Endothelial cell of umbilical vein (primary cell): ENCODE results near the gene B3GALNT1. TPM values are rescaled to one million over a fixed set of nuclear protein-coding genes. Genes with fewer than 3 reads are reported as not detected.

Source experiments
- BruUV-seq: library from RNA; stranded (reverse); fragments of 400-500 nt; replicated peaks from 2 replicates; lab custom pipeline; 2021; lab: Mats Ljungman, UMichigan
- CTCF ChIA-PET: fragments of 300-600, 350-600 bp; sonication (Branson Sonifier 250); formaldehyde crosslinking; loops from one replicate; lab custom pipeline; 2021; ENCODE audit warnings: antibody characterized with exemption, inconsistent platforms; lab: Charles Lee
- POLR2A ChIA-PET: fragments of 300-600, 350-600 bp; sonication (Branson Sonifier 250); formaldehyde crosslinking; loops from one replicate; lab custom pipeline; 2021; ENCODE audit warnings: antibody characterized with exemption, inconsistent platforms; lab: Charles Lee
- DNase-seq: peaks from one replicate; pipeline ENCODE4 v3.0.0-alpha.2; 2011; ENCODE audit warnings: low read depth, low spot score
- FAIRE-seq: peaks from 2 replicates; lab custom pipeline; 2011; peaks lifted over from hg19 to GRCh38; lab: Jason Lieb, UNC
- H2AFZ ChIP-seq: 2 replicates; pipeline ENCODE4 v1.6.0; 2012; ENCODE audit warnings: low read depth, low read length, control low read depth, inconsistent platforms
- H3K27ac ChIP-seq: 2 replicates; pipeline ENCODE4 v1.5.1; 2011; ENCODE audit warnings: low read depth, mild to moderate bottlenecking, control low read depth, low read length, moderate library complexity; ENCODE audit not compliant: insufficient read depth
- H3K27me3 ChIP-seq, 2 experiments: 2 replicates each; pipeline versions ENCODE4 v1.6.0 to v1.6.1; 2011; ENCODE audit warnings: low read length in 2 of 2, mixed read lengths in 1 of 2; ENCODE audit not compliant: control insufficient read depth in 2 of 2, insufficient read depth in 2 of 2
- H3K36me3 ChIP-seq, 2 experiments: 2 replicates in 1 of 2; 3 replicates in 1 of 2; pipeline ENCODE4 v1.5.1; 2011; ENCODE audit warnings: low read length in 2 of 2, mild to moderate bottlenecking in 1 of 2, moderate library complexity in 1 of 2; ENCODE audit not compliant: control insufficient read depth in 2 of 2, insufficient read depth in 2 of 2; ENCODE audit errors: extremely low read depth in 1 of 2
- H3K4me1 ChIP-seq: 3 replicates; pipeline ENCODE4 v1.5.1; 2011; ENCODE audit warnings: mild to moderate bottlenecking, low read length; ENCODE audit not compliant: control insufficient read depth, insufficient read depth; ENCODE audit errors: extremely low read depth
- H3K4me2 ChIP-seq: 2 replicates; pipeline ENCODE4 v1.6.1; 2011; ENCODE audit warnings: low read length, control low read depth, mixed read lengths; ENCODE audit not compliant: insufficient read depth
- H3K4me3 ChIP-seq, 3 experiments: fragments of 200-600 bp in 1 of 3; sonication (generic), shearing (Covaris generic) in 1 of 3; replicated peaks in 1 of 3; 2 replicates each; pipeline ENCODE4 v1.5.1; 2011 to 2016; ENCODE audit warnings: control low read depth in 3 of 3, low read length in 3 of 3, mild to moderate bottlenecking in 2 of 3, inconsistent platforms in 1 of 3, low read depth in 1 of 3, moderate library complexity in 1 of 3; ENCODE audit not compliant: insufficient read depth in 1 of 3
- H3K79me2 ChIP-seq: 2 replicates; pipeline ENCODE4 v1.6.0; 2012; ENCODE audit warnings: low read length, inconsistent platforms; ENCODE audit not compliant: control insufficient read depth, insufficient read depth
- H3K9ac ChIP-seq: replicated peaks from 2 replicates; pipeline ENCODE3; 2011; ENCODE audit warnings: low read length, control low read depth; ENCODE audit not compliant: insufficient read depth; ENCODE audit errors: extremely low read depth
- H3K9me1 ChIP-seq: replicated peaks from 3 replicates; pipeline ENCODE4 v1.6.0; 2011; ENCODE audit warnings: mild to moderate bottlenecking, low read length; ENCODE audit not compliant: control insufficient read depth, insufficient read depth; ENCODE audit errors: extremely low read depth
- H3K9me3 ChIP-seq: replicated peaks from 2 replicates; pipeline ENCODE4 v1.5.1; 2012; ENCODE audit warnings: low read length, inconsistent platforms; ENCODE audit not compliant: control insufficient read depth, insufficient read depth
- H4K20me1 ChIP-seq: replicated peaks from 2 replicates; pipeline ENCODE3; 2011; ENCODE audit warnings: mild to moderate bottlenecking, low read length; ENCODE audit not compliant: control insufficient read depth, insufficient read depth; ENCODE audit errors: extremely low read depth
- EZH2 ChIP-seq: IDR thresholded peaks from 2 replicates; pipeline ENCODE4 v1.6.1; 2012; ENCODE audit warnings: borderline replicate concordance, low read depth, mild to moderate bottlenecking, moderate library complexity, low read length, inconsistent platforms; ENCODE audit not compliant: severe bottlenecking
- FOS ChIP-seq: IDR thresholded peaks from 2 replicates; pipeline ENCODE4 v1.6.1; 2011; ENCODE audit warnings: mild to moderate bottlenecking, low read length, moderate library complexity, borderline replicate concordance; ENCODE audit not compliant: insufficient read depth
- GATA2 ChIP-seq: IDR thresholded peaks from 2 replicates; pipeline ENCODE4 v1.7.0; 2011; ENCODE audit warnings: low read depth, mild to moderate bottlenecking, moderate library complexity, mixed read lengths, low read length; ENCODE audit not compliant: insufficient read length, insufficient read depth
- JUN ChIP-seq: IDR thresholded peaks from 2 replicates; pipeline ENCODE4 v1.6.1; 2011; ENCODE audit warnings: borderline replicate concordance, low read depth; ENCODE audit not compliant: insufficient read length, insufficient read depth
- MYC ChIP-seq: IDR thresholded peaks from one replicate; pipeline ENCODE4 v1.6.1; 2011; ENCODE audit warnings: mild to moderate bottlenecking, low read depth, low read length
- POLR2A ChIP-seq: IDR thresholded peaks from 2 replicates; pipeline ENCODE4 v1.6.1; 2012; ENCODE audit warnings: low read depth, mild to moderate bottlenecking, control low read depth, low read length
- POLR2AphosphoS5 ChIP-seq: IDR thresholded peaks from 2 replicates; pipeline ENCODE4 v1.6.1; 2012; ENCODE audit warnings: low read depth, mild to moderate bottlenecking, control low read depth, low read length, moderate library complexity; ENCODE audit not compliant: insufficient read depth
- dilution Hi-C: fragments of 300-500 bp; cut with MboI; formaldehyde crosslinking; loops from one replicate; pipeline ENCODE4 v1.15.0; 2019; ENCODE audit warnings: low sequenced_read_pairs; ENCODE audit not compliant: extremely low pct_ligation_motif_present
- intact Hi-C: fragments of 100-400 bp; cut with micrococcal nuclease; formaldehyde crosslinking; loops from one replicate; pipeline ENCODE4 v1.10.0; 2022
- polyA plus RNA-seq, 4 experiments: library from polyadenylated mRNA; depleted of rRNA in 3 of 4; stranded (reverse) in 3 of 4; unstranded in 1 of 4; fragments of >200 nt; gene quantifications; 2 replicates each; pipeline versions ENCODE4 v1.2.1 to v1.2.3, GENCODE V29; 2011 to 2012; ENCODE audit warnings: missing spikeins in 1 of 4
- total RNA-seq: library from RNA; stranded (reverse); gene quantifications from 2 replicates; pipeline ENCODE4 v1.2.3, GENCODE V29; 2021
- TF ChIP-seq, protein P1 (sequence below): IDR thresholded peaks from 2 replicates; pipeline ENCODE4 v1.6.1; 2011; ENCODE audit not compliant: insufficient read depth, insufficient read length
- TF ChIP-seq, protein P2 (sequence below), 2 donors: IDR thresholded peaks; 1 replicate in 1 of 2; 2 replicates in 1 of 2; pipeline ENCODE4 v1.5.1; 2011; ENCODE audit warnings: low read length in 2 of 2, mild to moderate bottlenecking in 2 of 2, moderate library complexity in 2 of 2, control low read depth in 1 of 2, inconsistent platforms in 1 of 2, low read depth in 1 of 2; ENCODE audit not compliant: insufficient read depth in 1 of 2; ENCODE audit errors: extremely low read depth in 1 of 2

B3GALNT1 gene
- total and polyA plus RNA-seq, 2 donors (not counting 3 experiments of a cell fraction or from before 2014, with no cell fraction given), result 19.4 to 29.4 TPM

DNA sequence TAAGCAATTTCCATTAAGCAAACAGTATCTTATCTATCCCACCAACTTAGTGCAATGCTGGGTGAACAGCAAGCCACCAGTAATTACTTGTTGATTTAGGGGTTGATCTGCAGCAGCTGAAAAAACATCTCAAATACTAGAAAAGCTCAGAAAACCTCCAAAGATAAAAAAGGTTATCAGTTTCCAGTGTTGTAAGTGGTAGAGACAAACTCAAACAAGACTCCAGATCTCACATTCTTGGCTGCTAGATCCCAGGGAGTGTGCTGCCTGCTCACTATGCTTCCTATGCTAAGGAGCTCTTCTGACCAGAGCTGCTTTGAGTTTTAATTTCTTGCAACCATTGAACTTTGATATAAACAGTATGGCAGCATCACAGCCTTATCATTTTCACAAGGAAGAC lies 11.3 kb downstream of the B3GALNT1 start:
- H3K9ac ChIP-seq, result no peak overlapping the region
- ChIA-PET POLR2A (no interaction called here), CTCF (interaction anchor here (0.6 to 1.1 kb wide), 4 partner anchors 34 to 181 kb away, joined by 3 read pairs; no protein-coding TSS in a partner anchor)
- H2AFZ ChIP-seq, result no peak overlapping the region
- FAIRE-seq (no peak), DNase-seq (peak; percentile 63)
- no peak overlapping the region for H3K27ac ChIP-seq
- H3K4me1 ChIP-seq, result no peaks in the 10 kb centered on the region
- no peaks in the 10 kb centered on the region for H3K9me3 ChIP-seq
- no TSS peak for BruUV-seq
- peaks cover 0 to 3% of the 10 kb centered on the region in 2 experiments for H3K36me3 ChIP-seq
- no peaks in the 10 kb centered on the region for H3K79me2 ChIP-seq
- H4K20me1 ChIP-seq, result no peaks in the 10 kb centered on the region
- no peaks in the 10 kb centered on the region for H3K27me3 ChIP-seq
- intact Hi-C loops, result no loop called here
- no peak overlapping the region for H3K4me3 ChIP-seq
- no peaks in the 10 kb centered on the region for H3K9me1 ChIP-seq
- TF ChIP-seq POLR2AphosphoS5 (no peak), EZH2 (no peak), JUN (no peak), POLR2A (no peak), MYC (no peak), FOS (no peak), GATA2 (no peak)
- TF ChIP-seq, protein P1, sequence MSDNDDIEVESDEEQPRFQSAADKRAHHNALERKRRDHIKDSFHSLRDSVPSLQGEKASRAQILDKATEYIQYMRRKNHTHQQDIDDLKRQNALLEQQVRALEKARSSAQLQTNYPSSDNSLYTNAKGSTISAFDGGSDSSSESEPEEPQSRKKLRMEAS, result no peak
- TF ChIP-seq, protein P2, sequence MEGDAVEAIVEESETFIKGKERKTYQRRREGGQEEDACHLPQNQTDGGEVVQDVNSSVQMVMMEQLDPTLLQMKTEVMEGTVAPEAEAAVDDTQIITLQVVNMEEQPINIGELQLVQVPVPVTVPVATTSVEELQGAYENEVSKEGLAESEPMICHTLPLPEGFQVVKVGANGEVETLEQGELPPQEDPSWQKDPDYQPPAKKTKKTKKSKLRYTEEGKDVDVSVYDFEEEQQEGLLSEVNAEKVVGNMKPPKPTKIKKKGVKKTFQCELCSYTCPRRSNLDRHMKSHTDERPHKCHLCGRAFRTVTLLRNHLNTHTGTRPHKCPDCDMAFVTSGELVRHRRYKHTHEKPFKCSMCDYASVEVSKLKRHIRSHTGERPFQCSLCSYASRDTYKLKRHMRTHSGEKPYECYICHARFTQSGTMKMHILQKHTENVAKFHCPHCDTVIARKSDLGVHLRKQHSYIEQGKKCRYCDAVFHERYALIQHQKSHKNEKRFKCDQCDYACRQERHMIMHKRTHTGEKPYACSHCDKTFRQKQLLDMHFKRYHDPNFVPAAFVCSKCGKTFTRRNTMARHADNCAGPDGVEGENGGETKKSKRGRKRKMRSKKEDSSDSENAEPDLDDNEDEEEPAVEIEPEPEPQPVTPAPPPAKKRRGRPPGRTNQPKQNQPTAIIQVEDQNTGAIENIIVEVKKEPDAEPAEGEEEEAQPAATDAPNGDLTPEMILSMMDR (IDR thresholded peaks at IDR 0.05; ENCODE audit: extremely low read depth in 1 of 2, insufficient read depth in 1 of 2, low read depth in 1 of 2, low read length in 2 of 2), result no peak
- H3K4me2 ChIP-seq, result no peak overlapping the region
- dilution Hi-C loops, result no loop called here
